ENCODE results near the gene PTPN14.

Gene PTPN14

GRCh38 chr1:214425716-214426425 is 125.5 kb downstream of the PTPN14 start:
- no peak for DNase-seq (ENCODE audit: low spot score in 2 of 2)
- Mint-ChIP-seq H3K27ac (ENCODE audit: low read depth) (no peak overlapping the region), H3K36me3 (ENCODE audit: insufficient read depth) (peaks cover 6% of the 10 kb centered on the region), H3K4me3 (no peak overlapping the region), H3K9me3 (no peaks in the 10 kb centered on the region), H3K4me1 (peaks cover 19% of the 10 kb centered on the region), H3K27me3 (no peaks in the 10 kb centered on the region)
- ATAC-seq (replicated peaks; ENCODE audit: extremely low read depth, poor library complexity, severe bottlenecking): no peak

DNA sequence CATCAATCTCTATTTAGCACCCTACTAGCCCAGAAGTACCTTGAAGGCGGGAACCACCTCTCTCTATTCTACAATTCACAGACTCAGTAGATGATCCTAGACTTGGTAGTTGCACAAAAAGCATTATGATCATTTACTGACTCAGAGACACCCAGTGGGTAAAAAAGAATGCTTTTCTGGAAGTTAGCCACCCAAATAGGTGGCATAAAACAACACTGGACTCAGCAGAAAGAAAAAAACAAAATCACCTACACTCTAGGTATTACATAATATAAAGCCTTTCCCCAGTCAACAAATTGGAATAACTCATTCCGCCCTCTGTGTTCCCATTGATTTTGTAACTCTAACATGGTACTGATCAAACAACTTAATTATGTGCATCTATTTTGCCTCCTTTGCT is 126.3 kb downstream of the PTPN14 start:
- H3K4me1 Mint-ChIP-seq: peaks cover 19% of the 10 kb centered on the region
- peaks cover 6% of the 10 kb centered on the region for H3K36me3 Mint-ChIP-seq (ENCODE audit: insufficient read depth)
- no peaks in the 10 kb centered on the region for H3K9me3 Mint-ChIP-seq
- DNase-seq (ENCODE audit: low spot score in 2 of 2) (no peak), ATAC-seq (replicated peaks; ENCODE audit: extremely low read depth, poor library complexity, severe bottlenecking) (no peak)
- no peak overlapping the region for H3K4me3 Mint-ChIP-seq
- H3K27ac Mint-ChIP-seq (ENCODE audit: low read depth): no peak overlapping the region
- H3K27me3 Mint-ChIP-seq: no peaks in the 10 kb centered on the region

DNA sequence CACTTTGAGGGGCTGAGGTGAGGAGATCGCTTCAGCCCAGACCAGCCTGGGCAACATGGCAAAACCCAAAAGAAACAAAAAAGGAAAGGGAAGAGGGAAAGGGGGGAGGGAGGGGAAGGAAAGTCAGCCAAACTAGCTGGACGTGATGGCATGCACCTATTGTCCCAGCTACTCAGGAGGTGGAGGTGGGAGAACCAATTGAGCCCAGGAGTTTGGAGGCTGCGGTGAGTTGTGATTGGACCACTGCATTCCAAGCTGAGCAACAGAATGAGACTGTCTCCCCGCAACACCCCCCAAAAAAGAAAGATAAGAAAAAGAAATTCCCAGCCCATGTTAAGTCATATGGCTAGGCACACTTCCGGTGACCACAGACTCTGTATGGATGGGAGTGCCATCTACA is 128.4 kb downstream of the PTPN14 start:
- no peak for ATAC-seq (replicated peaks; ENCODE audit: extremely low read depth, poor library complexity, severe bottlenecking)
- H3K4me3 Mint-ChIP-seq: no peak overlapping the region
- peaks cover 5% of the 10 kb centered on the region for H3K36me3 Mint-ChIP-seq (ENCODE audit: insufficient read depth)
- no peaks in the 10 kb centered on the region for H3K27me3 Mint-ChIP-seq
- H3K4me1 Mint-ChIP-seq: peaks cover 8% of the 10 kb centered on the region
- H3K9me3 Mint-ChIP-seq: no peaks in the 10 kb centered on the region
- no peak overlapping the region for H3K27ac Mint-ChIP-seq (ENCODE audit: low read depth)
- no peak for DNase-seq (ENCODE audit: low spot score in 2 of 2)

DNA sequence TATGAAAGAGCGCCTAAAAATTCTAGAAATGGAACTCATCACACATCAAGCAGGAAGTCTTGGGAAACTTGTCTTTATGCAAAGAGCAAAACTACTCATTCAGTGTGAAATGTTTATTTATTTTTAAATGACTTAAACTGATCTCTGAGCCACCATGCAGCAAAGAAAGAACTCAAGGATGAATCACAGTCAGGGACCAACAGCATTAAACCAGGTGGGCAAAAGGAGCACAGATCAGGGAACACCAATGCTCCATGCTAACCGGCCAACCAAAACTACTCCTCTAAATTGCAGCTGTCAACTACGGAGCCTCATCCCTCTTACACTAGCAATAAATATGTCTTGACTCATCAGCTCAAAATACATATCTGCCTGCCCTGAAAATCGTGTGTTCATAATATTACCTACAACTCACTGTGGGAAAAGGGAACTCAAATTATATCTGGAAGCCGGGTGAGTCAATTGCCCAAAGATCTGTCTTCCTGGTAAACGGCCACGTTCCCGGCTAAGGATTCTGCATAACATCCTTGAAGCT is 129.2 kb downstream of the PTPN14 start:
- Mint-ChIP-seq H3K36me3 (ENCODE audit: insufficient read depth) (peaks cover 2% of the 10 kb centered on the region), H3K27me3 (no peaks in the 10 kb centered on the region), H3K4me1 (peaks cover under 1% of the 10 kb centered on the region), H3K9me3 (no peaks in the 10 kb centered on the region), H3K4me3 (no peak overlapping the region), H3K27ac (ENCODE audit: low read depth) (no peak overlapping the region)
- DNase-seq (ENCODE audit: low spot score in 2 of 2) (no peak), ATAC-seq (replicated peaks; ENCODE audit: extremely low read depth, poor library complexity, severe bottlenecking) (no peak)

- Mint-ChIP-seq H3K4me1 (no peaks in the 10 kb centered on the region), H3K36me3 (ENCODE audit: insufficient read depth) (peaks cover under 1% of the 10 kb centered on the region), H3K9me3 (no peaks in the 10 kb centered on the region), H3K4me3 (no peak overlapping the region), H3K27ac (ENCODE audit: low read depth) (no peak overlapping the region), H3K27me3 (no peaks in the 10 kb centered on the region)
- DNase-seq (ENCODE audit: low spot score in 2 of 2) (no peak), ATAC-seq (replicated peaks; ENCODE audit: extremely low read depth, poor library complexity, severe bottlenecking) (no peak)
These were observed 130.6 kb downstream of the PTPN14 start for GRCh38 chr1:214420833-214421232.

DNA sequence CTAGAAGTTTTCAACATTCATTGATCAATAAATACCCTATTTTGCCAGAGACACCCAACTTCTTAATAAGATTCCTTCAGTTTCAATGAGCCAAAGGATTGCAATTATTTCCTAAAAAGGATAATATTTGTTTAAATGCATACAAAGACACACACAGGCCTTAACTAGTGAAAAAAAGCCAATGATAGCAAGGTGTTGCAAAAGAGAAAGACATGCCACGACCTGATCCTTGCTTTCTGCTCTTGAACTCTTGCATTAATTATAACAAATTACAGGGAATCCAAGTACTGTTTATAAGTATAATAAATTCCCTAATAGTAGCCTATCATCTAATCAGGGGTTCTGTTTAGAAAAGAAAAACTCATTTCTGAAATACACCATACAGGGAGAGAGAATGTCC is 131.1 kb downstream of the PTPN14 start:
- DNase-seq (ENCODE audit: low spot score in 2 of 2): no peak
- Mint-ChIP-seq H3K4me3 (no peak overlapping the region), H3K27ac (ENCODE audit: low read depth) (no peak overlapping the region), H3K4me1 (no peaks in the 10 kb centered on the region), H3K36me3 (ENCODE audit: insufficient read depth) (no peaks in the 10 kb centered on the region), H3K9me3 (no peaks in the 10 kb centered on the region), H3K27me3 (no peaks in the 10 kb centered on the region)
- ATAC-seq (replicated peaks; ENCODE audit: extremely low read depth, poor library complexity, severe bottlenecking): no peak

DNA sequence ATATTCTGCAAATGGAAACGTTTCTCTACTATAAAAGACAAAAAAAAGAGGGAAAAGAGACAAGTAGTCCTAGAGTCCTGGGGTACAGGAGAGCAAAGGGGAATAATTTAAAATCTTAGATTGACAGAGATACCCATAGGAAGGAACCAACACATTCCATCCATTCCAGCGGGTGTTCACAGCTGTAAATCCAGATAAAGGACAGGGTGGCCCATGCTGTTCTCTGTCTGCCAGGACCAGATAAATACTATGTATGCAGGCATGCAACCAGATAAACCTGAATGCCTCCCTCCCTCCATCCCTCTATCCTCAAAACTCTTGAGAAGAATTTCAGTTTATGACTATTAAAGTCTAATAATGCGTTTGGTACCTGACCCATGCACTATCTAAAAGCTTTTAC is 131.8 kb downstream of the PTPN14 start:
- no peak for DNase-seq (ENCODE audit: low spot score in 2 of 2)
- no peak for ATAC-seq (replicated peaks; ENCODE audit: extremely low read depth, poor library complexity, severe bottlenecking)
- H3K4me1 Mint-ChIP-seq: no peaks in the 10 kb centered on the region
- no peaks in the 10 kb centered on the region for H3K27me3 Mint-ChIP-seq
- no peaks in the 10 kb centered on the region for H3K9me3 Mint-ChIP-seq
- H3K36me3 Mint-ChIP-seq (ENCODE audit: insufficient read depth): no peaks in the 10 kb centered on the region
- no peak overlapping the region for H3K4me3 Mint-ChIP-seq
- H3K27ac Mint-ChIP-seq (ENCODE audit: low read depth): no peak overlapping the region

DNA sequence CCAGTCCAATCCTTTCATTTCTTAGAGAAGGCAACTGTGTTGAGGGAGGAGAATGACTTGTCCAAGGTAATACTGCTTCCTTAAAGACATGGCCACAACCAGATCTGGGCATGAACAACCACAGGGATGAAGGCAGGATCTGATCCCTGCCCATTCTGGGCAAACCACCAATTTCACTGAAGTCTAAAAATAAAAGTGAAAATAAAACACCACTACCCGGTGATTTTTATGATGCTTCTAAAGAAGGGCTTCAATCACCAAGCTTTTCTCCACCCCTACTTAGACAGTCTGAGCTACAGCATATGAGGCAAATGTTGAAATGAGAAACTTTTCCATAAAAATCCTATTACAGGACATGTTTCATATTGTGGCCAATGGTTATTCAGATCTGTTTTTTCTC is 133.0 kb downstream of the PTPN14 start:
- ATAC-seq (replicated peaks; ENCODE audit: extremely low read depth, poor library complexity, severe bottlenecking): no peak
- Mint-ChIP-seq H3K27ac (ENCODE audit: low read depth) (no peak overlapping the region), H3K27me3 (no peaks in the 10 kb centered on the region), H3K9me3 (no peaks in the 10 kb centered on the region), H3K4me3 (no peak overlapping the region), H3K36me3 (ENCODE audit: insufficient read depth) (no peaks in the 10 kb centered on the region), H3K4me1 (no peaks in the 10 kb centered on the region)
- no peak for DNase-seq (ENCODE audit: low spot score in 2 of 2)

- no peaks in the 10 kb centered on the region for H3K4me1 Mint-ChIP-seq
- no peak overlapping the region for H3K27ac Mint-ChIP-seq (ENCODE audit: low read depth)
- no peaks in the 10 kb centered on the region for H3K27me3 Mint-ChIP-seq
- DNase-seq (ENCODE audit: low spot score in 2 of 2) (no peak), ATAC-seq (replicated peaks; ENCODE audit: extremely low read depth, poor library complexity, severe bottlenecking) (no peak)
- H3K9me3 Mint-ChIP-seq: no peaks in the 10 kb centered on the region
- H3K4me3 Mint-ChIP-seq: no peak overlapping the region
- no peaks in the 10 kb centered on the region for H3K36me3 Mint-ChIP-seq (ENCODE audit: insufficient read depth)
These were observed 133.7 kb downstream of the PTPN14 start for GRCh38 chr1:214417545-214418210.

DNA sequence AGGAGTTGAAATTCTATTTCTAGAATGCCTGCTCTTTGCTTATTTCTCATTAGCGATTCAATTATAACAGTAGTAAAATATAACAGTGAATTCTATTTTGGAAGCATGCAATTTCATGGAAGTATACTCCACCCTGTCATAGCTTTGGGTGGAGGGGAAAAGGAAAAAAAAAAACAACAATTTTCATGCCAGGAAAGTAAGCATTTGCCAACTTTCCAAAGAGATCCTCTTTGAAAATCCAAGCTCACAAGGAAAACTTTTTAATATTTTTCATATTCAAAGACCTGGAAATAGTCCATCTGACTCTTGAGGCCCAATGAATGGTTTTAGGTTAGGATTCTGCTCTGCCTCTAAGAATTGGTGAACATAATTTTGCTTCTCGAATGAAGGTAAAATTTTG is 134.5 kb downstream of the PTPN14 start:
- Mint-ChIP-seq H3K4me1 (no peaks in the 10 kb centered on the region), H3K9me3 (no peaks in the 10 kb centered on the region), H3K4me3 (no peak overlapping the region), H3K27ac (ENCODE audit: low read depth) (no peak overlapping the region), H3K27me3 (no peaks in the 10 kb centered on the region), H3K36me3 (ENCODE audit: insufficient read depth) (no peaks in the 10 kb centered on the region)
- DNase-seq (ENCODE audit: low spot score in 2 of 2) (no peak), ATAC-seq (replicated peaks; ENCODE audit: extremely low read depth, poor library complexity, severe bottlenecking) (no peak)

GRCh38 chr1:214416417-214416816 is 135.0 kb downstream of the PTPN14 start:
- H3K27ac Mint-ChIP-seq (ENCODE audit: low read depth): no peak overlapping the region
- H3K4me3 Mint-ChIP-seq: no peak overlapping the region
- no peak for DNase-seq (ENCODE audit: low spot score in 2 of 2)
- no peaks in the 10 kb centered on the region for H3K9me3 Mint-ChIP-seq
- no peaks in the 10 kb centered on the region for H3K36me3 Mint-ChIP-seq (ENCODE audit: insufficient read depth)
- no peak for ATAC-seq (replicated peaks; ENCODE audit: extremely low read depth, poor library complexity, severe bottlenecking)
- H3K27me3 Mint-ChIP-seq: no peaks in the 10 kb centered on the region
- H3K4me1 Mint-ChIP-seq: no peaks in the 10 kb centered on the region

- Mint-ChIP-seq H3K36me3 (ENCODE audit: insufficient read depth) (no peaks in the 10 kb centered on the region), H3K27ac (ENCODE audit: low read depth) (no peak overlapping the region), H3K27me3 (no peaks in the 10 kb centered on the region), H3K9me3 (no peaks in the 10 kb centered on the region), H3K4me1 (no peaks in the 10 kb centered on the region), H3K4me3 (no peak overlapping the region)
- ATAC-seq (replicated peaks; ENCODE audit: extremely low read depth, poor library complexity, severe bottlenecking): no peak
- no peak for DNase-seq (ENCODE audit: low spot score in 2 of 2)
These were observed 136.3 kb downstream of the PTPN14 start for GRCh38 chr1:214415131-214415530.

GRCh38 chr1:214414691-214415090 is 136.7 kb downstream of the PTPN14 start:
- no peak overlapping the region for H3K27ac Mint-ChIP-seq (ENCODE audit: low read depth)
- DNase-seq (ENCODE audit: low spot score in 2 of 2) (no peak), ATAC-seq (replicated peaks; ENCODE audit: extremely low read depth, poor library complexity, severe bottlenecking) (no peak)
- no peaks in the 10 kb centered on the region for H3K4me1 Mint-ChIP-seq
- H3K9me3 Mint-ChIP-seq: no peaks in the 10 kb centered on the region
- H3K27me3 Mint-ChIP-seq: no peaks in the 10 kb centered on the region
- no peaks in the 10 kb centered on the region for H3K36me3 Mint-ChIP-seq (ENCODE audit: insufficient read depth)
- no peak overlapping the region for H3K4me3 Mint-ChIP-seq
